ENCODE measurements around the gene IL17B.

Gene IL17B

DNA sequence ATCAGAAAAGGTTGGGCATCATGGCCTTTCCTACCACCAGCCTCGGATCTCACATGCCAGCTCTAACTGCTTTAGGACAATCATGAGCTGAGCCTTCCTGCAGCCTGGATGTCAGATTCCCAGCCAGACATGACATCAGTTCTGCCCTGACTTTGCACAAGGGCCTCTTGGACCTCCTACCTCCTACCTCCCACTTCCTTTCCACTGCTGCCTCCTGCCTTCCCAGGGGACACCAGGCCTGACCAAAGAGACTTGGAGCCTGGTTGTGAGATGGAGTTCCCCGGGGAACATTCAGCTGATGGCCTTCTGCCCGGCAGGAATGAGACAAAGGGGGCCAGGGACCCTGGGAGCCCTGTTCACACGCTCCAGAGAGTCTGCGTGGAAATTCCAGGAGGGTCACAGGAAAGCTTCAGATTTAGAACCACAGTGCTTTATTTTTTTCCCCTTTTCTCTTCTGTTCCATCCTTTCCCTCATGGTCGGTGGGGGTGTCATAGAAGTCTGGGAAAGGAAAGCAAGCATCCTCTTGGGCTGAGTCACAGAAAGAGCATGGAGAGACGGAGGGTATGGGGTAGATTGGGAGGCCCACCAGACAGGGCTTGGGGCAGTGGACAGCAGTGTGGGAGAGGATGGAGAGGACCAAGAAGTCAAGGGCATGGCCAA is 35.4 kb upstream of the IL17B start:
- DNase-seq (ENCODE audit: low spot score): no peak

- no peak for DNase-seq (ENCODE audit: low spot score)
Observed at GRCh38 chr5:149413477-149414210, 34.6 kb upstream of the IL17B start.

- no peak for DNase-seq (ENCODE audit: low spot score)
Observed at GRCh38 chr5:149412783-149413476, 33.8 kb upstream of the IL17B start.

DNA sequence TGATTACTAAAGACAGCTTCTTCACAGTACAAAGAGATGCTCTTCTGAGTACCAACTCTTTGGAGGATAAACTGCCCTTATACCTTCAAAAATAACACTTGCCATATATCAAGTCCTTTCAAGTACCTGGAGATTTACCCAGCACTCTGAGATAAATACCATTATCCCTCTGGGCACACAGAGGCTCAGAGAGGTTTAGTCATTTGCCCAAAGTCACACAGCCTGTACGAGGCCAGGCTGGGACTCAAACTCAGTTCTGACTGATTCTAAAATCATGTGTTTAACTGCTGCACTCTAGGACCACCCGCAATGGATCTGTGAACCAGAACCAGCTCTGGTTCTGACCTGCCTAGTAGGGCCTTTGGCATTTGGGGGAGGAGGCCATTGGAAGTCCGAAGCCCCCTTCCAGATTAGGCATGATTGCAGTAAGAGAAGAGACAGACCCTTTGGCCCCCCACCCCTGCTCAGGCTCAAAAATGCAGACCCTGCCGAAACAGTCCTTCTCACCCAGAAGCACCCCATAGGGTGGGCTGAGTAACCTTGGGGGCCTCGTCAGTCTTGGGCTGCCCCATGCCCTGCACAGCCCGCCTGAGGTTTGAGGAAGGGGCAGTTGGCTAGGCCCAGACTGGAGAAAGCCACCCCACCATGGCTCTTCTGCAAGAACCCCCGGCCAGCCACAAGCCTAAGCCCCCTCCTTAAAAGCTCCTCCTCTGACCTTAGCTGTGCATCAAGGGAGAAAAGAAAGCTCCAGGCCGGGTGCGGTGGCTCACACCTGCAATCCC is 32.8 kb upstream of the IL17B start:
- DNase-seq (ENCODE audit: low spot score): no peak

GRCh38 chr5:149410721-149411432 is 31.8 kb upstream of the IL17B start:
- DNase-seq (ENCODE audit: low spot score): no peak

- DNase-seq (ENCODE audit: low spot score): no peak
Observed at GRCh38 chr5:149410071-149410470, 31.0 kb upstream of the IL17B start.

- no peak for DNase-seq (ENCODE audit: low spot score)
Observed at GRCh38 chr5:149409268-149409948, 30.3 kb upstream of the IL17B start.

DNA sequence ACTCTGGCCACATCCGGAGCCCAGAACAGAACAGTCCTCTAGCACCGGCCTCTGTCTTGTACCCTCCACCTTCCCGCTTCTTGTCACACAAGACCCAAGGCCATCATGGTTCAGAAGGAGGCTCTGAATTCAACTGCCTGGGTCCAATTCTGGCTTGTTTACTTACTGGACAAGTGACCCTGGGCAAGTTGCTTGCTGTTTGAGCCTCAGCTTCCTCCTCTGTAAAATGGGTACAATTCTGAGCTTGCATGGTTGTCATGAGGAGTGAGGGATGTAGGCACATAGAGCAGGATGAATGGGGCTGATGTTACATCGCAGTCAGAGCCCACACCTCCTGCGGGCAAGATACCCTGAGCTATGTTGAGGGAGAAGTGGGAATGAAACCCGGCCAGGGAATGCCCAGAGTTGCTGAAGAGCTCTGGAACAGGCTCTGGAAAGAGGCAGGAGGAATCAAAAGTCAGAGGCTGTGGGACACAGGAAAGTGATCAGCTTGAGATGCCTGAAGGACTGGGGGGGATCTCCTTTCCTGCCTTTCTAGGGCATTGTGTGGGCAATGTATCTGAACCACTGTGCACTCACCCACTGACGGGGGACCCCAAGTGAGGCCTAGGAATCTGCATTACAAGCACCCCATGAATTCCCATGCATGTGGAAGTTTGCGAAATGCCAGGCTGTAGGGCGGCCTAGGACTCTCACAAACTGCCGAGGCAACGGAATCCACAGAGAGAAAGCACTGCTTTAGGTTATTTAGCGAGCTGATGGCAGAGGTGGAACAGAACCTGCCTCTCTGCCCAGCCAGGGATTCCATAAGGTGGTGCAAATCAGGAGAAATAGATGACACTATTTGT is 29.4 kb upstream of the IL17B start:
- no peak for DNase-seq (ENCODE audit: low spot score)

- DNase-seq (ENCODE audit: low spot score): no peak
Observed at GRCh38 chr5:149407323-149408251, 28.5 kb upstream of the IL17B start.

DNA sequence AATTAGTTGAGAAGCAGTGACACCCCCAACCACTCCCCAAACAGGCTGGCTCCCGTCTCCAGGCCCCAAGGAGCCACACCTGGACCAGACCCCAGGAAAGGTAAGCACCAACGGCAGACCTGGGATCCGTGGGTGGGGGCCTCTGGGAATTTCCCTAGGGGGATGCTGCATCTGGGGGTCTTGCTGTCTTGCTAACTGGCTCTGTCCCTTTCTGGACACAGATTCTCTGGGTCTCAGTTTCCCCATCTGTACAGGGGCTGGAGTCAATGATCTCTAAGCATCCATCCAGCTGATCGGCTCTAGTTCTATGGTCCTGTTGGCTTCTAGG is 27.9 kb upstream of the IL17B start:
- no peak for DNase-seq (ENCODE audit: low spot score)

- no peak for DNase-seq (ENCODE audit: low spot score)
Observed at GRCh38 chr5:149406203-149406978, 27.3 kb upstream of the IL17B start.

GRCh38 chr5:149405550-149406202 is 26.6 kb upstream of the IL17B start:
- no peak for DNase-seq (ENCODE audit: low spot score)

- DNase-seq (ENCODE audit: low spot score): no peak
Observed at GRCh38 chr5:149404746-149405549, 25.9 kb upstream of the IL17B start.

GRCh38 chr5:149403923-149404745 is 25.0 kb upstream of the IL17B start:
- DNase-seq (ENCODE audit: low spot score): no peak

DNA sequence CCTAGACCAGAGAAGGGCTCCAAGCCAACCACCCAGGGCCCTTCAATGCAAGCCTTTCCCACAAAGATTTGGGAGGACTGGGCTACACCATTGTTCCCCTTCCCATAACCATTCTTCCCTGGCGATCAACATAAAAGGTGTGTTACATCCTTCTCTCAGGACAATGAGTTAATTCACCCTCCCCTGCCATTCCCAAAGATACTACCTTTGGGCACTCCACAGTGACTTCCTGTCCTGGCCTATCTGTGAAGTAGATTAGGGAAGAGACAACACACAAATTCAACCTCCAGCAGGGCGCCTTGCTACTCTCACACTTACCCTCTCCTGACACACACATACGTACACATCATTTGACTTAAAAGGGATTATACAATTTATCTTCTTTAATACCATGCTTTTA is 23.2 kb upstream of the IL17B start:
- no peak for DNase-seq (ENCODE audit: low spot score)

DNA sequence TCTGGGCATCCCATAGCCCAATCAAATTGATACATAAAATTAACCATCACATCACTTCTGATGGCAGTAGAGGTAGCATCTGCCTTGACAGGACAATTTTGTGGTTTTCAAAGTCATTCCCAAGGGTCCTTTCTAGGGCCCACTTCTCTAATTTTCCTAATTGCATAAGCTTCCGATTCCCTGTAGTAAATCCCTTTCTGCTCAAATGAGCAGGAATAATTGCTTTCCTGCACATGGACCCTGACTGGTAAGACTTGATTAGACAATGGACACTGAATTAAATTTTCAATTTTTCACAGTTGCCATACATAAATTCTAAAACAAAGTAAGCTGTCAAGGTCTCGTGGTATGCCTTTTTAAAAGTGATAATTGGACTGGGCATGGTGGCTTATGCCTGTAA is 22.0 kb upstream of the IL17B start:
- DNase-seq (ENCODE audit: low spot score): no peak
